Testis (tissue), 2 donors: ENCODE measurements around the gene FBP1.

Experiments
- CTCF ChIP-seq, 3 experiments: fragments of 450-650 bp in 2 of 3; fragments of 200-600 bp in 1 of 3; sonication (generic) in 1 of 3; IDR thresholded peaks; one replicate each; pipeline ENCODE4 v1.5.1; 2016 to 2019; ENCODE audit warnings: antibody characterized with exemption in 3 of 3, mild to moderate bottlenecking in 2 of 3, moderate library complexity in 1 of 3
- POLR2A ChIP-seq: fragments of 450-650 bp; IDR thresholded peaks from one replicate; pipeline ENCODE4 v1.6.1; 2017; ENCODE audit warnings: antibody characterized with exemption, mild to moderate bottlenecking, moderate library complexity

- TF ChIP-seq CTCF (IDR thresholded peaks at IDR 0.05) = no peak
- TF ChIP-seq POLR2A = no peak
Measured at GRCh38 chr9:94624629-94625028, 14.7 kb downstream of the FBP1 start.
